DOHH2 (cell line): ENCODE measurements around the gene PIP4K2A.

Source experiments
- H3F3A ChIP-seq: fragments of 200-600 bp; sonication (generic), shearing (Covaris generic); 2 replicates; pipeline ENCODE4 v1.6.0; 2016; ENCODE audit warnings: antibody characterized with exemption, mild to moderate bottlenecking; ENCODE audit not compliant: control insufficient read depth, insufficient read depth
- H3K27ac ChIP-seq: fragments of 200-600 bp; sonication (generic); 2 replicates; pipeline ENCODE4 v1.5.1; 2014; ENCODE audit warnings: low read depth, mild to moderate bottlenecking, low read length, moderate library complexity
- H3K27me3 ChIP-seq: fragments of 200-600 bp; sonication (generic); 2 replicates; pipeline ENCODE4 v1.6.1; 2014; ENCODE audit warnings: mild to moderate bottlenecking, low read length, mixed read lengths; ENCODE audit not compliant: control insufficient read depth
- H3K36me3 ChIP-seq: fragments of 200-600 bp; sonication (generic); 2 replicates; pipeline ENCODE4 v1.6.1; 2014; ENCODE audit warnings: mild to moderate bottlenecking, low read length, moderate library complexity, mixed read lengths; ENCODE audit not compliant: control insufficient read depth
- H3K4me1 ChIP-seq: fragments of 200-600 bp; sonication (generic); 2 replicates; pipeline ENCODE4 v1.6.1; 2014; ENCODE audit warnings: mild to moderate bottlenecking, low read length, mixed read lengths; ENCODE audit not compliant: control insufficient read depth
- H3K4me2 ChIP-seq: fragments of 200-600 bp; sonication (generic); 2 replicates; pipeline ENCODE4 v1.6.0; 2014; ENCODE audit warnings: mild to moderate bottlenecking, low read length, moderate library complexity
- H3K4me3 ChIP-seq: fragments of 200-600 bp; sonication (generic); 2 replicates; pipeline ENCODE4 v1.5.1; 2014; ENCODE audit warnings: mild to moderate bottlenecking, low read length, mixed read lengths
- H3K79me2 ChIP-seq: fragments of 200-600 bp; sonication (generic); 2 replicates; pipeline ENCODE4 v1.6.1; 2014; ENCODE audit warnings: mild to moderate bottlenecking, low read length, mixed read lengths; ENCODE audit not compliant: control insufficient read depth
- H3K9me2 ChIP-seq: fragments of 200-600 bp; sonication (generic); replicated peaks from 2 replicates; pipeline ENCODE4 v1.6.1; 2014; ENCODE audit warnings: mild to moderate bottlenecking, low read length, mixed read lengths; ENCODE audit not compliant: control insufficient read depth
- H3K9me3 ChIP-seq: fragments of 200-600 bp; sonication (generic); 2 replicates; pipeline ENCODE4 v1.6.1; 2014; ENCODE audit warnings: antibody characterized with exemption, low read length, mixed read lengths; ENCODE audit not compliant: control insufficient read depth, insufficient read depth
- H4K20me1 ChIP-seq: fragments of 200-600 bp; sonication (generic); 2 replicates; pipeline ENCODE4 v1.6.0; 2014; ENCODE audit warnings: low read depth, mild to moderate bottlenecking, antibody characterized with exemption, low read length, moderate library complexity; ENCODE audit not compliant: control insufficient read depth, insufficient read depth
- EZH2phosphoT487 ChIP-seq: fragments of 200-600 bp; sonication (generic); IDR thresholded peaks from 2 replicates; pipeline ENCODE4 v1.6.1; 2017; ENCODE audit warnings: borderline replicate concordance, mild to moderate bottlenecking, antibody characterized with exemption, low read length, moderate library complexity, mixed read lengths
- TF ChIP-seq, protein P1 (sequence below): fragments of 200-600 bp; sonication (generic); IDR thresholded peaks from one replicate; pipeline ENCODE4 v1.5.1; 2014; ENCODE audit warnings: antibody characterized with exemption, mild to moderate bottlenecking, low read depth, low read length; ENCODE audit not compliant: poor library complexity, severe bottlenecking

PIP4K2A gene

DNA sequence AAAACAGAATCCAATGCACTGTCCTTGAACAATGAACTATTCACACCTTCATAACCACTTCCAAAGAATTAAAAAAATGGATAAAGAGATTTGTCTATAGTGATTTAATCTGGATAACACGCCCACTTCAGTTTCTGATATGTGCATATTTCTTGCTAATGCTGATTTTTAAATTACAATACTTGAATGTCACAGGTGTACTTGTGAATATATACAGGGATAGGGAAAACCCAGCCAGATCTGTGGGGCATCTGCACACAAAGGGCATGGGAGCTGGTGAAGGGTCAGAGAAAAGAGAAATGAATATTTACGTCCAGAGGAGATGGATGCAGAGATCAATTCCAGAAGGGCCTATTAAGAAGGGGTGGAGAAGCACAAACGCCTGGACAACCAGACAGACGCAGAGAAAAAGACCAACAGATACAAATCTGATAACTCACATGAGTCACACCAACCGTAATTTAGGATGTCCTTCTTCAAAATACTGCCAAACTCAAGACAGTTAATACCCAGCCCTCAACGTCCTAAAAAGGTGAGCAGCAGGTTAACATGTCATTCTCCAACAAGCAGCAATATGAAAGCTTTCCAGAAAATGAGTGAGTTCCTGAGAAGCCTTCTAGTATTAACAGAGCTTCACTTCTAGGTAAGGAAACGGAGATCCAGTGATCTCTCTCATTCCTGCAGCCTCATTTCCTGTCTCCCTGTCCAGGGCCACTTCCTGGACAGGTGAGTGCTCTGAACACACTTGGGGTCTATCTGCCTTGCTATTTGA, 41.9 kb downstream of the PIP4K2A start:
- no peaks in the 10 kb centered on the region for H3K36me3 ChIP-seq
- no peaks in the 10 kb centered on the region for H3K9me2 ChIP-seq
- H3K4me3 ChIP-seq: no peak overlapping the region
- H3K9me3 ChIP-seq: no peaks in the 10 kb centered on the region
- no peak overlapping the region for H3K4me2 ChIP-seq
- peaks cover 19% of the 10 kb centered on the region for H3K4me1 ChIP-seq
- TF ChIP-seq, protein P1, sequence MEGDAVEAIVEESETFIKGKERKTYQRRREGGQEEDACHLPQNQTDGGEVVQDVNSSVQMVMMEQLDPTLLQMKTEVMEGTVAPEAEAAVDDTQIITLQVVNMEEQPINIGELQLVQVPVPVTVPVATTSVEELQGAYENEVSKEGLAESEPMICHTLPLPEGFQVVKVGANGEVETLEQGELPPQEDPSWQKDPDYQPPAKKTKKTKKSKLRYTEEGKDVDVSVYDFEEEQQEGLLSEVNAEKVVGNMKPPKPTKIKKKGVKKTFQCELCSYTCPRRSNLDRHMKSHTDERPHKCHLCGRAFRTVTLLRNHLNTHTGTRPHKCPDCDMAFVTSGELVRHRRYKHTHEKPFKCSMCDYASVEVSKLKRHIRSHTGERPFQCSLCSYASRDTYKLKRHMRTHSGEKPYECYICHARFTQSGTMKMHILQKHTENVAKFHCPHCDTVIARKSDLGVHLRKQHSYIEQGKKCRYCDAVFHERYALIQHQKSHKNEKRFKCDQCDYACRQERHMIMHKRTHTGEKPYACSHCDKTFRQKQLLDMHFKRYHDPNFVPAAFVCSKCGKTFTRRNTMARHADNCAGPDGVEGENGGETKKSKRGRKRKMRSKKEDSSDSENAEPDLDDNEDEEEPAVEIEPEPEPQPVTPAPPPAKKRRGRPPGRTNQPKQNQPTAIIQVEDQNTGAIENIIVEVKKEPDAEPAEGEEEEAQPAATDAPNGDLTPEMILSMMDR: no peak
- TF ChIP-seq EZH2phosphoT487: no peak
- no peak overlapping the region for H3K27ac ChIP-seq
- H3K79me2 ChIP-seq: peaks cover 95% of the 10 kb centered on the region
- H4K20me1 ChIP-seq: peaks cover 25% of the 10 kb centered on the region; the same call in 1 of the 2 replicates
- H3F3A ChIP-seq: 0 out of 2 replicates have a peak, but pooled peaks cover 3% of the 10 kb centered on the region
- H3K27me3 ChIP-seq: no peaks in the 10 kb centered on the region

DNA sequence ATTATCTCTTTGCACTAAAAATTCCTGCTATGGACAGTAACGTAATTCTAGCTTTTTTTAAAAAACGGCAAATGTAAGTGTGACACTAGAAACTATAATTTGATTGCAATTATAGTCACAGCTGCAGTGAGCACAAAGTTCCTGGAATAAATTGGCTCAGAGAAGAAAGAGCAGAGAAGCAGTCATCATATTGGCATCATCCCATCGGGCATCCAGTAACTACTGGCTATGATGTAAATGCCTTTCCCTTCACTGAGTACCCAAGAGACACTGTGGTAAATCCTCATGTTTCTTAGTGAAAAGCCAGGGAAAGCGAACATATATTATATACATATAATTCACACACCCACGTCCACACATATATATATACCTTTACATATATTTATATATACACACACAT, 43.6 kb downstream of the PIP4K2A start:
- Histone ChIP-seq H3K4me3 (no peak overlapping the region), H3K27me3 (no peaks in the 10 kb centered on the region), H3K9me3 (no peaks in the 10 kb centered on the region), H3K4me1 (peaks cover 35% of the 10 kb centered on the region), H3K79me2 (peaks cover 95% of the 10 kb centered on the region), H3K36me3 (no peaks in the 10 kb centered on the region), H3K27ac (no peak overlapping the region), H4K20me1 (peaks cover 21% of the 10 kb centered on the region; the same call in 1 of the 2 replicates), H3K9me2 (no peaks in the 10 kb centered on the region), H3K4me2 (no peak overlapping the region), H3F3A (0 out of 2 replicates have a peak, but pooled peaks cover 3% of the 10 kb centered on the region)
- TF ChIP-seq, protein P1: no peak
- TF ChIP-seq EZH2phosphoT487: no peak

DNA sequence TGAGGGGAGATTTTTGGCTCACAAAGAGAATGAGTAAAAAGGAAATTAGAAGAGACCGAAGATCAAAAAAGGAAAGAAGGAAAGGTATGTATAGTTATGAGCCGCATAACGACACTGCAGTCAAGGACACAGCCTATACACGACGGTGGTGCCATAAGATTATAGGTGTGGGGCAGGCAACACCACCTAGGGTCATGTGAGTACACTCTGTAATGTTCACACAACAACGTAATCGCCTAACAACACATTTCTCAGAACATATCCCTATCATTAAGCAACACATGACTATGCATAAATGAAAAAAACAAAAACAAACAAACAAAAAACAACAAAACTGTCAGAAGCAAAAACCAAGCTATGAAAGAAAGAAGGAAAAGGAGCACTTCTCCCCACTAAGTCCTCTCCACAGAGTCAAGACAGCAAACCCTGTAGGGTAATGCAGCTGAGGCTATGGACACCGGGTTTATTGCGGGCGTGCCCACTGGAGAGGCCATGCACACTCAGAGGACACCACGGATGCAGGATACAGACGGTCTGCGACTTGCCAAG, 45.1 kb downstream of the PIP4K2A start:
- no peaks in the 10 kb centered on the region for H3K36me3 ChIP-seq
- peaks cover 21% of the 10 kb centered on the region; the same call in 1 of the 2 replicates for H4K20me1 ChIP-seq
- H3K4me2 ChIP-seq: no peak overlapping the region
- no peaks in the 10 kb centered on the region for H3K9me2 ChIP-seq
- no peak overlapping the region for H3K4me3 ChIP-seq
- TF ChIP-seq, protein P1: no peak
- no peak for TF ChIP-seq EZH2phosphoT487
- no peaks in the 10 kb centered on the region for H3K27me3 ChIP-seq
- H3K27ac ChIP-seq: no peak overlapping the region
- peaks cover 96% of the 10 kb centered on the region for H3K79me2 ChIP-seq
- peaks cover 35% of the 10 kb centered on the region for H3K4me1 ChIP-seq
- no peaks in the 10 kb centered on the region for H3K9me3 ChIP-seq
- H3F3A ChIP-seq: peaks cover 7% of the 10 kb centered on the region; the same call in 1 of the 2 replicates
